Liver (tissue), 2 donors: ENCODE measurements around the gene TNS3.

Source experiments
- HNF4A ChIP-seq, 2 donors: conservative IDR thresholded peaks; 2 replicates each; pipeline ENCODE4 v1.6.1; 2016; ENCODE audit warnings: antibody characterized with exemption in 2 of 2, mild to moderate bottlenecking in 2 of 2
- TAF1 ChIP-seq: conservative IDR thresholded peaks from 2 replicates; pipeline ENCODE4 v1.6.1; 2016; ENCODE audit warnings: antibody characterized with exemption, mild to moderate bottlenecking
- donor health status: healthy.

DNA sequence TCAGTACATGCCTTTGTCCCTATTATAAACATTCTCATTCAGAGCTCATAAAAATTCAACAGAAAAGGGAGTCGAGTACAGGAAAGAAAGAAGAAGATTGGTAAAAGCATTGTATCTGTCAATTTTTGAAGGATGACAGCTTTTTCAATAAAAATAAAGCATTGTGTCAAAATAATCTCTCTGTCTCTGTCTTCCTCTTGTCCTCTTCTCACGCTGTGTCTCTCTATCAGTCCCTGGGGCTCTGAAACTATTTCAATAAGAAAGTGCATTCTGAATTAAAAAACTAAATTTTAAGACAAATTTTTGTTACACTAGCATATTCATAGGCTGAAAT, 248.4 kb downstream of the TNS3 start:
- TF ChIP-seq HNF4A (conservative IDR thresholded peaks at IDR 0.05) = no peak
- no peak for TF ChIP-seq TAF1
